ENCODE measurements around the gene UQCR10.

UQCR10 gene

GRCh38 chr22:29744902-29745301 is 22.3 kb upstream of the UQCR10 start:
- TF ChIP-seq, protein P1, sequence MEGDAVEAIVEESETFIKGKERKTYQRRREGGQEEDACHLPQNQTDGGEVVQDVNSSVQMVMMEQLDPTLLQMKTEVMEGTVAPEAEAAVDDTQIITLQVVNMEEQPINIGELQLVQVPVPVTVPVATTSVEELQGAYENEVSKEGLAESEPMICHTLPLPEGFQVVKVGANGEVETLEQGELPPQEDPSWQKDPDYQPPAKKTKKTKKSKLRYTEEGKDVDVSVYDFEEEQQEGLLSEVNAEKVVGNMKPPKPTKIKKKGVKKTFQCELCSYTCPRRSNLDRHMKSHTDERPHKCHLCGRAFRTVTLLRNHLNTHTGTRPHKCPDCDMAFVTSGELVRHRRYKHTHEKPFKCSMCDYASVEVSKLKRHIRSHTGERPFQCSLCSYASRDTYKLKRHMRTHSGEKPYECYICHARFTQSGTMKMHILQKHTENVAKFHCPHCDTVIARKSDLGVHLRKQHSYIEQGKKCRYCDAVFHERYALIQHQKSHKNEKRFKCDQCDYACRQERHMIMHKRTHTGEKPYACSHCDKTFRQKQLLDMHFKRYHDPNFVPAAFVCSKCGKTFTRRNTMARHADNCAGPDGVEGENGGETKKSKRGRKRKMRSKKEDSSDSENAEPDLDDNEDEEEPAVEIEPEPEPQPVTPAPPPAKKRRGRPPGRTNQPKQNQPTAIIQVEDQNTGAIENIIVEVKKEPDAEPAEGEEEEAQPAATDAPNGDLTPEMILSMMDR (conservative IDR thresholded peaks at IDR 0.05; ENCODE audit: low read depth, low read length): no peak
- H3K4me3 ChIP-seq (ENCODE audit: low read depth, low read length): no peak overlapping the region
- DNase-seq (ENCODE audit: low read depth): peak; percentile 40

GRCh38 chr22:29747832-29748231 is 19.3 kb upstream of the UQCR10 start:
- TF ChIP-seq, protein P1 (conservative IDR thresholded peaks at IDR 0.05; ENCODE audit: low read depth, low read length): no peak
- H3K4me3 ChIP-seq (ENCODE audit: low read depth, low read length): no peak overlapping the region
- DNase-seq (ENCODE audit: low read depth): no peak

- H3K4me3 ChIP-seq (ENCODE audit: low read depth, low read length): no peak overlapping the region
- no peak for DNase-seq (ENCODE audit: low read depth)
- TF ChIP-seq, protein P1 (conservative IDR thresholded peaks at IDR 0.05; ENCODE audit: low read depth, low read length): no peak
Observed at GRCh38 chr22:29748248-29748893, 18.8 kb upstream of the UQCR10 start.

- TF ChIP-seq, protein P1 (conservative IDR thresholded peaks at IDR 0.05; ENCODE audit: low read depth, low read length): no peak
- no peak for DNase-seq (ENCODE audit: low read depth)
- H3K4me3 ChIP-seq (ENCODE audit: low read depth, low read length): no peak overlapping the region
Observed at GRCh38 chr22:29750029-29750428, 17.1 kb upstream of the UQCR10 start.

- DNase-seq (ENCODE audit: low read depth): peak; percentile 61
- no peak overlapping the region for H3K4me3 ChIP-seq (ENCODE audit: low read depth, low read length)
- TF ChIP-seq, protein P1 (conservative IDR thresholded peaks at IDR 0.05; ENCODE audit: low read depth, low read length): no peak
Observed at GRCh38 chr22:29750559-29751538, 16.3 kb upstream of the UQCR10 start.

GRCh38 chr22:29751669-29752068 is 15.5 kb upstream of the UQCR10 start:
- peak; percentile 5 for DNase-seq (ENCODE audit: low read depth)
- no peak overlapping the region for H3K4me3 ChIP-seq (ENCODE audit: low read depth, low read length)
- TF ChIP-seq, protein P1 (conservative IDR thresholded peaks at IDR 0.05; ENCODE audit: low read depth, low read length): no peak
